Fibroblast of lung (primary cell): ENCODE data around the gene CDKL5. TPM values are rescaled to one million over a fixed set of nuclear protein-coding genes. Genes with fewer than 3 reads are reported as not detected.

Experiments
- DNase-seq, 2 donors: peaks; one replicate each; pipeline versions ENCODE4 v3.0.0 to v3.0.0-alpha.2; 2010; ENCODE audit warnings: low read depth in 2 of 2
- H2AFZ ChIP-seq: 2 replicates; pipeline ENCODE4 v1.5.1; 2012; ENCODE audit warnings: low read length, control low read depth, inconsistent platforms
- H3K27ac ChIP-seq: 2 replicates; pipeline ENCODE4 v1.5.1; 2011; ENCODE audit warnings: low read length, control low read depth; ENCODE audit not compliant: insufficient read depth
- H3K27me3 ChIP-seq: 2 replicates; pipeline ENCODE4 v1.5.1; 2011; ENCODE audit warnings: mild to moderate bottlenecking, low read length; ENCODE audit not compliant: control insufficient read depth, insufficient read depth
- H3K36me3 ChIP-seq: 2 replicates; pipeline ENCODE4 v1.5.1; 2011; ENCODE audit warnings: low read length; ENCODE audit not compliant: control insufficient read depth, insufficient read depth
- H3K4me1 ChIP-seq: 2 replicates; pipeline ENCODE4 v1.5.1; 2011; ENCODE audit warnings: low read length; ENCODE audit not compliant: control insufficient read depth, insufficient read depth; ENCODE audit errors: extremely low read depth
- H3K4me2 ChIP-seq: 2 replicates; pipeline ENCODE4 v1.5.1; 2011; ENCODE audit warnings: low read length, control low read depth; ENCODE audit not compliant: insufficient read depth; ENCODE audit errors: extremely low read depth
- H3K4me3 ChIP-seq, 4 experiments: fragments of 200-600 bp in 1 of 4; sonication (generic) in 1 of 4; replicated peaks in 1 of 4; 2 replicates each; pipeline ENCODE4 v1.5.1; 2011 to 2016; ENCODE audit warnings: low read length in 4 of 4, low read depth in 3 of 4, mild to moderate bottlenecking in 3 of 4, control low read depth in 2 of 4, inconsistent platforms in 1 of 4, mixed read lengths in 1 of 4; ENCODE audit not compliant: insufficient read depth in 1 of 4; ENCODE audit errors: control extremely low read depth in 1 of 4
- H3K79me2 ChIP-seq: 2 replicates; pipeline ENCODE4 v1.5.1; 2012; ENCODE audit warnings: mild to moderate bottlenecking, low read length, inconsistent platforms; ENCODE audit not compliant: control insufficient read depth, insufficient read depth
- H3K9ac ChIP-seq: 2 replicates; pipeline ENCODE4 v1.5.1; 2011; ENCODE audit warnings: mild to moderate bottlenecking, low read length, control low read depth; ENCODE audit not compliant: insufficient read depth
- H3K9me3 ChIP-seq: 2 replicates; pipeline ENCODE4 v1.5.1; 2012; ENCODE audit warnings: low read depth, low read length; ENCODE audit not compliant: control insufficient read depth, insufficient read depth
- H4K20me1 ChIP-seq: 2 replicates; pipeline ENCODE4 v1.5.1; 2011; ENCODE audit warnings: low read length; ENCODE audit not compliant: control insufficient read depth, insufficient read depth; ENCODE audit errors: extremely low read depth
- CTCF ChIP-seq, 2 donors: IDR thresholded peaks in 1 of 2; conservative IDR thresholded peaks in 1 of 2; 1 replicate in 1 of 2; 2 replicates in 1 of 2; pipeline ENCODE4 v1.5.1; 2011 to 2012; ENCODE audit warnings: low read length in 2 of 2, control low read depth in 1 of 2, inconsistent platforms in 1 of 2, low read depth in 1 of 2, mild to moderate bottlenecking in 1 of 2
- EZH2 ChIP-seq: IDR thresholded peaks from 2 replicates; pipeline ENCODE4 v1.5.1; 2012; ENCODE audit warnings: low read length, control low read depth, mild to moderate bottlenecking; ENCODE audit errors: missing control alignments
- polyA plus RNA-seq, 2 donors: library from polyadenylated mRNA; depleted of rRNA in 1 of 2; stranded (reverse) in 1 of 2; unstranded in 1 of 2; fragments of >200 nt; gene quantifications; 2 replicates each; pipeline ENCODE4 v1.2.1, GENCODE V29; 2011 to 2012; ENCODE audit warnings: missing spikeins in 1 of 2
- total RNA-seq: library from RNA; depleted of rRNA; stranded (reverse); fragments of >200 nt; gene quantifications from 2 replicates; pipeline ENCODE4 v1.2.1, GENCODE V29; 2014

The CDKL5 gene
- total and polyA plus RNA-seq, 2 donors (not counting 1 experiment from before 2014, with no cell fraction given), result 5.0 to 6.6 TPM

DNA sequence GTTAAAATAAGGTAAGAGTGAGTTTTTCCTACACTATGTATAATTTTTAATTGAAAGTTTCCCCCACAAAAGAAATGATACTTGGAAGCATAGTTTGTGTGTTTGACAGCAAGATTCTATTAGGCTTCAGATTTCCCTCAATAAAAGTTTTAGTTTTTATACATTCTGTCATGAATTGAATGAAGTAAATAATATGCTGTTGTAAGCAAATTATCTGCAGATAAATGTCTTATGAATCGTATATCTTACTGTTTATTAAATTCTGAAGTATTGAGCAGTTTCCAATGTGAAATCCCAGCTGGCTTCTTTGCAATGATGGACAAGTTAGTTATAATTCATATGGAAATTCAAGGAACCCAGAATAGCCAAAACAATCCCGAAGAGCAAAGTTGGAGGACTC is 213.0 kb downstream of the CDKL5 start:
- no peak overlapping the region for H3K27ac ChIP-seq
- H3K79me2 ChIP-seq, result no peaks in the 10 kb centered on the region
- no peaks in the 10 kb centered on the region for H3K27me3 ChIP-seq
- DNase-seq, result no peak
- TF ChIP-seq EZH2 (no peak), CTCF (conservative IDR thresholded peaks at IDR 0.05 in 1 of 2, IDR thresholded peaks at IDR 0.05 in 1 of 2; ENCODE audit: low read depth in 1 of 2, low read length in 2 of 2) (no peak)
- H3K9me3 ChIP-seq, result no peaks in the 10 kb centered on the region
- H3K9ac ChIP-seq, result no peak overlapping the region
- no peaks in the 10 kb centered on the region for H3K36me3 ChIP-seq
- H2AFZ ChIP-seq, result no peak overlapping the region
- H4K20me1 ChIP-seq, result no peaks in the 10 kb centered on the region
- no peaks in the 10 kb centered on the region for H3K4me1 ChIP-seq
- no peak overlapping the region for H3K4me2 ChIP-seq
- H3K4me3 ChIP-seq, result no peak overlapping the region

DNA sequence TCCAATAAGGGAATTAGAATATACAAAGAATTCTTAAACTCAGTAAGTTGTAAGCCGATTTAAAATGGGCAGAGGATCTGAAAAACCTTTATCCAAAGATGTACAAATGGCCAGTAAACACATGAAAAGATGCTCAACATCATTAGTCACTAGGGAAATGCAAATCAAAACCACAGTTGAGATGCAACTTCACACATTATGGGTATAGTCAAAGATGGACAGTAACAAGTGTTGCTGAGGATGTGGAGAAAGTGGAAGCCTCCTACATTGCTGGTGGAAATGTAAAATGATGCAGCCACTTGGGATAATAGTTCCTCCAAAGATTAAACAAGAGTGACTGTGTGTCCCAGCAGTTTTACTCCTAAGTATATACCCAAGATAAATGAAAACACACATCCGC is 213.9 kb downstream of the CDKL5 start:
- Histone ChIP-seq H3K9me3 (no peaks in the 10 kb centered on the region), H3K36me3 (no peaks in the 10 kb centered on the region), H3K4me2 (no peak overlapping the region), H3K4me1 (no peaks in the 10 kb centered on the region), H3K4me3 (no peak overlapping the region), H3K27me3 (no peaks in the 10 kb centered on the region), H2AFZ (no peak overlapping the region), H3K27ac (no peak overlapping the region), H4K20me1 (no peaks in the 10 kb centered on the region), H3K79me2 (no peaks in the 10 kb centered on the region), H3K9ac (no peak overlapping the region)
- no peak for DNase-seq
- TF ChIP-seq EZH2 (no peak), CTCF (conservative IDR thresholded peaks at IDR 0.05 in 1 of 2, IDR thresholded peaks at IDR 0.05 in 1 of 2; ENCODE audit: low read depth in 1 of 2, low read length in 2 of 2) (no peak)

DNA sequence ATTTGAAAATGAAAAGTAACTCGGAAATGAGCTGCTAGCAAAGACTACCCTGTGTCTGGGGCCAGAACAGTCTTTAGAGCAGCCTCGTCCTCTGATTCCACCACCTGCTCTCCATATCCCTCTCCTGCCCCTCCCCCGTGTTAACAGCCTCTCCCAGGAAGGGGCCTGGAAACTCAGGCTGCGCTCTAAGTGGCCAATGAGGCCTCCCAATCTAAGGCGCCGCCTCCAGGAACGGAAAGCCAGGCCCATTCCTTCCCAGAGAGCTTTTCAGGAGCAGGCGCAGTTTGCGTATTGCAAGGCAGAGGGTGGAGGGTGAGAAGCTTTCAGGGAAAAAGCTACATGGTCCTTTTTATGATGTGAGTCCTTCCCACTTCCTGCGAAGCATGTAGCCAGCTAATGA is 215.3 kb downstream of the CDKL5 start:
- H4K20me1 ChIP-seq, result no peaks in the 10 kb centered on the region
- no peak overlapping the region for H3K9ac ChIP-seq
- H3K4me2 ChIP-seq, result no peak overlapping the region
- H3K36me3 ChIP-seq, result no peaks in the 10 kb centered on the region
- no peaks in the 10 kb centered on the region for H3K9me3 ChIP-seq
- TF ChIP-seq CTCF (conservative IDR thresholded peaks at IDR 0.05 in 1 of 2, IDR thresholded peaks at IDR 0.05 in 1 of 2; ENCODE audit: low read depth in 1 of 2, low read length in 2 of 2) (no peak), EZH2 (no peak)
- DNase-seq, result no peak
- H2AFZ ChIP-seq, result no peak overlapping the region
- H3K27me3 ChIP-seq, result no peaks in the 10 kb centered on the region
- H3K4me3 ChIP-seq, result no peak overlapping the region
- no peaks in the 10 kb centered on the region for H3K4me1 ChIP-seq
- H3K27ac ChIP-seq, result no peak overlapping the region
- no peaks in the 10 kb centered on the region for H3K79me2 ChIP-seq
